Neural crest cell (in vitro differentiated cells): Measurements from ENCODE around the gene FOS. TPM values are rescaled to one million over a fixed set of nuclear protein-coding genes. Genes with fewer than 3 reads are reported as not detected.

Experiments
- DNase-seq: peaks from one replicate; pipeline ENCODE4 v3.0.0; 2021; ENCODE audit warnings: low read depth, mixed read lengths, low spot score
- H3K27ac Mint-ChIP-seq: one replicate; pipeline ENCODE4 v1.8.0; 2021; ENCODE audit warnings: mild to moderate bottlenecking, mixed read lengths; ENCODE audit not compliant: unreplicated experiment
- H3K27me3 Mint-ChIP-seq: 2 replicates; pipeline ENCODE4 v1.8.0; 2021; ENCODE audit warnings: low read depth, mild to moderate bottlenecking, mixed read lengths
- H3K36me3 Mint-ChIP-seq: 2 replicates; pipeline ENCODE4 v1.8.0; 2021; ENCODE audit warnings: low read depth, mild to moderate bottlenecking, mixed read lengths
- H3K4me1 Mint-ChIP-seq: 2 replicates; pipeline ENCODE4 v1.8.0; 2021; ENCODE audit warnings: mixed read lengths
- H3K4me3 Mint-ChIP-seq: one replicate; pipeline ENCODE4 v1.8.0; 2021; ENCODE audit warnings: mild to moderate bottlenecking, mixed read lengths
- H3K9me3 Mint-ChIP-seq: 2 replicates; pipeline ENCODE4 v1.8.0; 2021; ENCODE audit warnings: mixed read lengths
- total RNA-seq: library from RNA; stranded (reverse); gene quantifications from 2 replicates; pipeline ENCODE4 v1.2.1, GENCODE V29; 2021
- TF ChIP-seq, protein P1 (sequence below): fragments of 200-600 bp; sonication (generic); conservative IDR thresholded peaks from 2 replicates; pipeline ENCODE4 v1.5.0; 2021; ENCODE audit warnings: antibody characterized with exemption, mild to moderate bottlenecking

The FOS gene
- total RNA-seq, 1 donor from 2014 or later: 3.8 TPM

DNA sequence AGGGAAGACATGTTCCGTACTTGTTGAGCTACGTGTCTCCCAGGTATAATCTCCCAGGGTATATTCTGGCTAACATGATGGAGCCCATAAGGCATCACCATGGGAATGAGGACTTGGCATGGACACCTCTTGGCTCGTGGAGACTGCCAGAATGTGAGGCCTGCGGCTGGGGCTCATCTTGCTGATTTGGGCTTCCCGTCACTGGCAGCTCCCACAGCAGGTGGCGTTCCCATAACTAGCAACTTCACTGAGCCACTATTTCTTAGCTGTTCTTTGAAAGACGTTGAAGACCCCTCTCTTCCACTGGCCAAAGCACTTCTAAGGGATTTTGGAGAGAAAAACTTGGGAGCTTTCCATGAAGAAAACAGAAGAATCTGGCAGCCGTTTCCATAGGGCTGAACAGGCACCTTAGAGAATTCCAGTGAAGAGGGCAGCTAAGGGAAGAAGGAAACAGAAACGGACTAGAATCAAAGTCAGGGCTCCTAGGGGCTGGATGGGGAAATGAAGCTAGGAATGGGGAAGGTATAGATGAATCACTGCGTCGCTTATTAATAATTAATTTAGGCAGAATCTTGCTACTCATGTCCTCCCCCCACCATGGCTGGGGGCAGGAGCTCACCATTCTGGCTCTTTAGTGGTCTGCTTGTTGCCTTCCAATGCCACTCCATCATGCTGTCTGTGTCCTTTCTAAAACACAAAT is 39.7 kb upstream of the FOS start:
- H3K4me1 Mint-ChIP-seq: peaks cover 25% of the 10 kb centered on the region
- no peak for DNase-seq
- no peak overlapping the region for H3K4me3 Mint-ChIP-seq
- TF ChIP-seq, protein P1, sequence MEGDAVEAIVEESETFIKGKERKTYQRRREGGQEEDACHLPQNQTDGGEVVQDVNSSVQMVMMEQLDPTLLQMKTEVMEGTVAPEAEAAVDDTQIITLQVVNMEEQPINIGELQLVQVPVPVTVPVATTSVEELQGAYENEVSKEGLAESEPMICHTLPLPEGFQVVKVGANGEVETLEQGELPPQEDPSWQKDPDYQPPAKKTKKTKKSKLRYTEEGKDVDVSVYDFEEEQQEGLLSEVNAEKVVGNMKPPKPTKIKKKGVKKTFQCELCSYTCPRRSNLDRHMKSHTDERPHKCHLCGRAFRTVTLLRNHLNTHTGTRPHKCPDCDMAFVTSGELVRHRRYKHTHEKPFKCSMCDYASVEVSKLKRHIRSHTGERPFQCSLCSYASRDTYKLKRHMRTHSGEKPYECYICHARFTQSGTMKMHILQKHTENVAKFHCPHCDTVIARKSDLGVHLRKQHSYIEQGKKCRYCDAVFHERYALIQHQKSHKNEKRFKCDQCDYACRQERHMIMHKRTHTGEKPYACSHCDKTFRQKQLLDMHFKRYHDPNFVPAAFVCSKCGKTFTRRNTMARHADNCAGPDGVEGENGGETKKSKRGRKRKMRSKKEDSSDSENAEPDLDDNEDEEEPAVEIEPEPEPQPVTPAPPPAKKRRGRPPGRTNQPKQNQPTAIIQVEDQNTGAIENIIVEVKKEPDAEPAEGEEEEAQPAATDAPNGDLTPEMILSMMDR: no peak
- H3K9me3 Mint-ChIP-seq: no peaks in the 10 kb centered on the region
- no peaks in the 10 kb centered on the region for H3K36me3 Mint-ChIP-seq
- H3K27ac Mint-ChIP-seq: no peak overlapping the region
- no peaks in the 10 kb centered on the region for H3K27me3 Mint-ChIP-seq

DNA sequence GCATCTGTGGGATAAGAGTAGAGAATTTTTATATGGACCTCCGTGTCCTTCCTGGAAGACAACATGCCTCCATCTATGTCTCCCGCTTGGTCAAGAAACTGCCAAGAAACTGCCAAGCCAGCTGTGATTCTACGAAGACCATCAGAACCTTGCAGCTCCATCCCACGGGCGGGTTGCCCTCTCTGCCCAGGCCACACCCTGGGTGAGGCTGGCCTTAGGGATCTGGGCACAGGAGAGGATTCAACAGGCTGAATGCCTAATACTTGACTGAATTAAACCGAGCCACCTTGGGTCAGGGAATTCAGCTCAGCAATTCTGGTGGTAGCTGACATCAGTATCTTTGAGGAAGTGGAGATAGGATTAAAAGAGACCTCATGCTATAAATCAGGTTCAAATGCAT is 37.8 kb upstream of the FOS start:
- no peak overlapping the region for H3K27ac Mint-ChIP-seq
- no peaks in the 10 kb centered on the region for H3K36me3 Mint-ChIP-seq
- DNase-seq: no peak
- no peak overlapping the region for H3K4me3 Mint-ChIP-seq
- TF ChIP-seq, protein P1: no peak
- no peaks in the 10 kb centered on the region for H3K9me3 Mint-ChIP-seq
- peaks cover 20% of the 10 kb centered on the region for H3K4me1 Mint-ChIP-seq
- peaks cover under 1% of the 10 kb centered on the region for H3K27me3 Mint-ChIP-seq

DNA sequence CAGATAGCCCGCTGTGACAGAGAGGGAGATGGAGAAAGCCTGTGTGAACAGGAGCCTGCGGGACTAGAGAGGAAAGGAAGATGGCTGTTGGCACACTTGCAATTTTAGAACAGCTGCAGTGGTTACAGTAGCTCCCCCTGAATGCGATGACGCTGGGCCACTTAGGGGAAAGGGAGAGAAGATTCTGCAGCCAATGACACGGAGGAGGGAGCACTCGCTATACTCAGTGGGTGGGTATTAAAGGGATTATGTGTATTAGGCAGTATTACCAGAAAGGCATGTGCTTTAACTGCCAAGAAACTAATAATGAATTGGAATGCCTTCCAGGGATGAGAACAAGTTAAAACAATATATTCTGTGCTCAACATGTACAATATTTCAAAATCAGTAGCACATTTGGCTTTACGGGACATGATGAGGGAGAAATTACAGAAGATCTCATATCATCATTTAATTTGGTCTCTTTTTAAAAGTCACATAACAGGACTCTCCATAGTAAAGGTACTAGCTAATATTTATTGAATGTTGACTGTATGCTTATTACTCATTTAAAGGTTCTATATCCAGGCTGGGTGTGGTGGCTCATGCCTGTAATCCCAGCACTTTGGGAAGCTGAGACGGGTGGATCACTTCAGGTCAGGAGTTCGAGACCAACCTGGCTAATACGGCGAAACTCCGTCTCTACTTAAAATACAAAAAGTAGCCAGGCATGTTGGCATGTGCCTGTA is 35.9 kb upstream of the FOS start:
- TF ChIP-seq, protein P1: no peak
- no peak for DNase-seq
- no peak overlapping the region for H3K4me3 Mint-ChIP-seq
- H3K27me3 Mint-ChIP-seq: peaks cover 4% of the 10 kb centered on the region
- peaks cover 12% of the 10 kb centered on the region for H3K4me1 Mint-ChIP-seq
- no peaks in the 10 kb centered on the region for H3K36me3 Mint-ChIP-seq
- H3K9me3 Mint-ChIP-seq: no peaks in the 10 kb centered on the region
- H3K27ac Mint-ChIP-seq: no peak overlapping the region

DNA sequence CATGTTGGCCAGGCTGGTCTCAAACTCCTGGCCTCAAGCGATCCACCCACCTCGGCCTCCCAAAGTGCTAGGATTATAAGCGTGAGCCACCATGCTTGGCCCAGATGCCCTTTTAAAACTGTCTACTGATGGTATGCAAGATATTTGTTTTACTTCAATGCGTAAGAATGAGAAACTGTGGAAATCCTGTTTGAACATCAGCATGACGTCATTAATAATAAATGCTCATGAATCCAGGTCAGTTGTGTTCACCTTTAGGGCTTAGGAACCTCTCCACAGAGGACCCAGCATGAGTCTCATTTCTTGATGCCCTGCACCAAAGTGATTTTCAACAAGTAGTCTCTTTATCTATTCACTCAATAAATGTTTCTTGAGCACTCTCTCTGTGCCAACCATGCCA is 34.5 kb upstream of the FOS start:
- Mint-ChIP-seq H3K27me3 (peaks cover 4% of the 10 kb centered on the region), H3K4me3 (no peak overlapping the region), H3K4me1 (no peaks in the 10 kb centered on the region), H3K36me3 (no peaks in the 10 kb centered on the region), H3K9me3 (no peaks in the 10 kb centered on the region), H3K27ac (no peak overlapping the region)
- TF ChIP-seq, protein P1: no peak
- DNase-seq: no peak

DNA sequence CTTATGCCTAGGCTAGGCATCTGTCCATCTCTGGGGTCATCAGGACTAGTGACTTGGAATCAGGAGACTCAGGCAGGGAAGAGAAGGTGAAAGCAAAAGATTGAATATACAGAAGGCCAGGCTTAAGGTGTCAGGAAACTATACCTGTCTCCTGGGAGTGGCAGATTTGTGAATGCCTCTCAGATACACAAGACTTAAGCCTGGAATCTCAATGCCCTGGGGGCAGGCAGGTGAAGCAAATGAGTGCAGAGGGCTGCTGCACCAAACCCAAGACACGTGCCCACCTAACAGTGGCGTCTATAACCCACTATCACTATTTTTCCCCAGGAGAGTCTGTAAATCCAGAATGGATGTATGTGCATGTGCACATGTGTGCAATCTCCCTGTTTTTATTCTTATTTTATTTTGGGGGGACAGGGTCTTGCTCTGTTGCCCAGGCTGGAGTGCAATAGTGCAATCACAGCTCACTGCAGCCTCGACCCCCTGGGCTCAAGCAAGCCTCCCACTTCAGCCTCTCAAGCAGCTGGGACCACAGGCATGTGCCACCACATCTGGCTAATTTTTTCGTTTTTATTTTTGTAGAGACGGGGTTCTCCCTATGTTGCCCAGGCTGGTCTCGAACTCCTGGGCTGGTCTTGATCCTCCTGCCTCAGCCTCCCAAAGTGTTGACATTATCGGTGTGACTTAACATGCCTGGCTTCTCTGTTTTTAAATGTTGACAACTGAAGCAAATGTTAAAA is 31.9 kb upstream of the FOS start:
- Mint-ChIP-seq H3K9me3 (no peaks in the 10 kb centered on the region), H3K27me3 (peaks cover 4% of the 10 kb centered on the region), H3K4me3 (no peak overlapping the region), H3K4me1 (no peaks in the 10 kb centered on the region), H3K27ac (no peak overlapping the region), H3K36me3 (no peaks in the 10 kb centered on the region)
- TF ChIP-seq, protein P1: no peak
- DNase-seq: no peak
